Endodermal cell (in vitro differentiated cells): Measurements from ENCODE around the gene SNX24. TPM values are rescaled to one million over a fixed set of nuclear protein-coding genes. Genes with fewer than 3 reads are reported as not detected.

Experiments
- DNase-seq: peaks from one replicate; pipeline ENCODE4 v3.0.0-alpha.2; 2017
- H3K27ac ChIP-seq: 2 replicates; pipeline ENCODE4 v1.5.1; 2013; ENCODE audit warnings: mild to moderate bottlenecking, low read depth, low read length, moderate library complexity
- H3K27me3 ChIP-seq: 2 replicates; pipeline ENCODE4 v1.6.1; 2013; ENCODE audit warnings: mild to moderate bottlenecking, low read length, moderate library complexity; ENCODE audit not compliant: insufficient read depth, control insufficient read depth, poor library complexity, severe bottlenecking
- H3K36me3 ChIP-seq: 2 replicates; pipeline ENCODE4 v1.7.0; 2013; ENCODE audit warnings: mild to moderate bottlenecking, low read length, moderate library complexity; ENCODE audit not compliant: control insufficient read depth, insufficient read depth
- H3K4me1 ChIP-seq: one replicate; pipeline ENCODE4 v1.7.0; 2013; ENCODE audit warnings: low read length; ENCODE audit not compliant: control insufficient read depth, insufficient read depth
- H3K4me3 ChIP-seq: 2 replicates; pipeline ENCODE4 v1.5.1; 2013; ENCODE audit warnings: mild to moderate bottlenecking, low read length, moderate library complexity
- H3K9ac ChIP-seq: 2 replicates; pipeline ENCODE4 v1.6.1; 2013; ENCODE audit warnings: mild to moderate bottlenecking, low read length, moderate library complexity; ENCODE audit not compliant: poor library complexity, severe bottlenecking; ENCODE audit errors: extremely low read depth
- H3K9me3 ChIP-seq: 2 replicates; pipeline ENCODE4 v1.6.1; 2013; ENCODE audit warnings: mild to moderate bottlenecking, low read length, moderate library complexity; ENCODE audit not compliant: control insufficient read depth
- H3K27ac Mint-ChIP-seq: 2 replicates; pipeline ENCODE4 v1.8.0; 2020; ENCODE audit warnings: mixed read lengths
- H3K27me3 Mint-ChIP-seq: 2 replicates; pipeline ENCODE4 v1.8.0; 2021; ENCODE audit warnings: mild to moderate bottlenecking, mixed read lengths; ENCODE audit not compliant: insufficient read depth
- H3K36me3 Mint-ChIP-seq: 2 replicates; pipeline ENCODE4 v1.8.0; 2020; ENCODE audit warnings: low read depth, mixed read lengths
- H3K4me1 Mint-ChIP-seq: 2 replicates; pipeline ENCODE4 v1.8.0; 2020; ENCODE audit warnings: mixed read lengths
- H3K4me3 Mint-ChIP-seq: 2 replicates; pipeline ENCODE4 v1.8.0; 2020; ENCODE audit warnings: mild to moderate bottlenecking, moderate library complexity, mixed read lengths
- H3K9me3 Mint-ChIP-seq: 2 replicates; pipeline ENCODE4 v1.8.0; 2020; ENCODE audit warnings: mild to moderate bottlenecking, mixed read lengths
- WGBS, 2 experiments: methylation state at CpG; one replicate each; pipeline versions ENCODE4 v1.1.5 to v1.1.7; 2013; ENCODE audit warnings: missing lambda C conversion rate in 2 of 2, mixed read lengths in 1 of 2; ENCODE audit not compliant: insufficient coverage in 1 of 2, insufficient read length in 1 of 2; 5-methylcytosine and 5-hydroxymethylcytosine counted together
- total RNA-seq, 2 donors: library from RNA; stranded (reverse); fragmentation: NEBNext Ultra II Directional in 1 of 2; extraction: Animal tissue kit (Norgen Biotek cat#: 25700) in 1 of 2; gene quantifications; 2 replicates in 1 of 2; 3 replicates in 1 of 2; pipeline ENCODE4 v1.2.1, GENCODE V29; 2021
- TF ChIP-seq, protein P1 (sequence below): fragments of 200-600 bp; sonication (generic); conservative IDR thresholded peaks from 2 replicates; pipeline ENCODE4 v1.5.0; 2021; ENCODE audit warnings: antibody characterized with exemption, mild to moderate bottlenecking

The SNX24 gene
- total RNA-seq, 2 donors from 2014 or later: 39.4 to 56.2 TPM

DNA sequence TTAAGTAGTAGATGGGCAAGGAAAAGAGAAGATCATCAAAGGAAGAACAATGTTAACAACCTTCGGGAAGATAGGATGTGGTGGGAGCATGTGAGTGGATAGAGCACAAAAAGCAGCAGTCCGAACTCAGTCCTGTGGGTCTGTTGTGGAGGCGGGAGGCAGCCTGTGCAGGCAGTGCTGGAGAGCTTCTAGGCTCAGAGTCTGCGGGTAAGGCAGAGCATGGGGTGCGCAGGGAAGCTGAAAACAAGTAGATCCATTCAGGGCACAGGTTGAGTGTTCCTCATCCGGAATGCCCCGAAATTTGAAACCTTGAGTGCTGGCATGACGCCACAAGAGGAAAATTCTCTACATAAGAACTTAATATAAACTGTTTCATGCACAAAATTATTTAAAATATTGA is 106.2 kb downstream of the SNX24 start:
- peaks cover 25% of the 10 kb centered on the region for H3K36me3 Mint-ChIP-seq
- no peak overlapping the region for H3K9ac ChIP-seq
- no peak overlapping the region for H3K27ac ChIP-seq
- no peak overlapping the region for H3K4me3 ChIP-seq
- WGBS, 2 experiments: 90 to 93% methylated on average over 7 to 8 of the region's 8 CpGs
- no peak for DNase-seq
- TF ChIP-seq, protein P1, sequence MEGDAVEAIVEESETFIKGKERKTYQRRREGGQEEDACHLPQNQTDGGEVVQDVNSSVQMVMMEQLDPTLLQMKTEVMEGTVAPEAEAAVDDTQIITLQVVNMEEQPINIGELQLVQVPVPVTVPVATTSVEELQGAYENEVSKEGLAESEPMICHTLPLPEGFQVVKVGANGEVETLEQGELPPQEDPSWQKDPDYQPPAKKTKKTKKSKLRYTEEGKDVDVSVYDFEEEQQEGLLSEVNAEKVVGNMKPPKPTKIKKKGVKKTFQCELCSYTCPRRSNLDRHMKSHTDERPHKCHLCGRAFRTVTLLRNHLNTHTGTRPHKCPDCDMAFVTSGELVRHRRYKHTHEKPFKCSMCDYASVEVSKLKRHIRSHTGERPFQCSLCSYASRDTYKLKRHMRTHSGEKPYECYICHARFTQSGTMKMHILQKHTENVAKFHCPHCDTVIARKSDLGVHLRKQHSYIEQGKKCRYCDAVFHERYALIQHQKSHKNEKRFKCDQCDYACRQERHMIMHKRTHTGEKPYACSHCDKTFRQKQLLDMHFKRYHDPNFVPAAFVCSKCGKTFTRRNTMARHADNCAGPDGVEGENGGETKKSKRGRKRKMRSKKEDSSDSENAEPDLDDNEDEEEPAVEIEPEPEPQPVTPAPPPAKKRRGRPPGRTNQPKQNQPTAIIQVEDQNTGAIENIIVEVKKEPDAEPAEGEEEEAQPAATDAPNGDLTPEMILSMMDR: no peak
- H3K9me3 Mint-ChIP-seq: no peaks in the 10 kb centered on the region
- peaks cover 6% of the 10 kb centered on the region for H3K36me3 ChIP-seq
- no peak overlapping the region for H3K27ac Mint-ChIP-seq
- no peaks in the 10 kb centered on the region for H3K27me3 Mint-ChIP-seq
- peaks cover 18% of the 10 kb centered on the region for H3K4me1 Mint-ChIP-seq
- H3K4me3 Mint-ChIP-seq: no peak overlapping the region
- peaks cover 2% of the 10 kb centered on the region for H3K9me3 ChIP-seq
- no peaks in the 10 kb centered on the region for H3K27me3 ChIP-seq
- no peaks in the 10 kb centered on the region for H3K4me1 ChIP-seq

DNA sequence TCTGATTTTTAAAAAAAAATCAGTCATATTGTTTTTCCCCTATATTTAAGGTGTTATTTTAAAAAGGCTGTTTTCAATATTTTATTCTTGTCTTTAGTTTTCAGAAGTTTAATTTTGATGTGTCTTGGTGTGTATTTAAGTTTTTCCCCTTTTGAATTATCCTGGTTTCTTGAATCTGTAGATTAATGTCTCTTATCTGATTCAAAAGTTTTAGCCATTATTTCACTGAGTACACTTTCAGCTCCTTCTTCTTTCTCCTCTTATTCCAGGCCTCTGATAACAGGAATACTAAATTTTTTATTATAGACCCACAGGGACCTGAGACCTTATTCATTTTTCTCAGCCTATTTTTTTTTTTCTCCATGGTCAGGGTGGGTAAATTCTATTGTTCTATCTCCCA is 109.3 kb downstream of the SNX24 start:
- no peak for DNase-seq
- Histone ChIP-seq H3K27me3 (no peaks in the 10 kb centered on the region), H3K4me3 (no peak overlapping the region), H3K27ac (no peak overlapping the region), H3K4me1 (no peaks in the 10 kb centered on the region), H3K9me3 (peaks cover 19% of the 10 kb centered on the region), H3K9ac (no peak overlapping the region), H3K36me3 (peaks cover 6% of the 10 kb centered on the region)
- peaks cover 5% of the 10 kb centered on the region for H3K9me3 Mint-ChIP-seq
- TF ChIP-seq, protein P1: no peak
- no peak overlapping the region for H3K4me3 Mint-ChIP-seq
- peaks cover 35% of the 10 kb centered on the region for H3K36me3 Mint-ChIP-seq
- peaks cover 9% of the 10 kb centered on the region for H3K4me1 Mint-ChIP-seq
- H3K27me3 Mint-ChIP-seq: no peaks in the 10 kb centered on the region
- no peak overlapping the region for H3K27ac Mint-ChIP-seq

DNA sequence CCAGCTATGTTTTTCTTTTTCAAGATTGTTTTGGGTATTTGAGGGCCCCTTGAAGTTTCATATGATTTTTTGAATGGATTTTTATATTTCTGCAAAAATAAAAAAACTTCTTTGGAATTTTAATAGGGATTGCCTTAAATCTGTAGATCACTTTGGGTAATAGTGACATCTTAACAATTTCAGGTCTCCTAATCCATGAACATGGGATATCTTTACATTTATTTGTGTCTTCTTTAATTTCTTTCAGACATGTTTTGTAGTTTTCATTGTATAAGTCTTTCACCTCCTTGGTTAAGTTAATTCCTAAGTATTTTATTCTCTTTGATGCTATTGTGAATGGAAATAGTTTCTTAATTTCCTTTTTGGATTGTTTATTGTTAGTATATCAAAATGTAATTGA is 112.0 kb downstream of the SNX24 start:
- TF ChIP-seq, protein P1: no peak
- H3K36me3 Mint-ChIP-seq: peaks cover 27% of the 10 kb centered on the region
- Histone ChIP-seq H3K27ac (no peak overlapping the region), H3K36me3 (peaks cover 6% of the 10 kb centered on the region), H3K4me1 (peaks cover 9% of the 10 kb centered on the region), H3K27me3 (no peaks in the 10 kb centered on the region), H3K9me3 (peaks cover 19% of the 10 kb centered on the region), H3K9ac (no peak overlapping the region), H3K4me3 (peak overlapping the region; percentile 1)
- DNase-seq: no peak
- H3K4me1 Mint-ChIP-seq: peaks cover 24% of the 10 kb centered on the region
- no peak overlapping the region for H3K4me3 Mint-ChIP-seq
- no peaks in the 10 kb centered on the region for H3K27me3 Mint-ChIP-seq
- peaks cover 5% of the 10 kb centered on the region for H3K9me3 Mint-ChIP-seq
- H3K27ac Mint-ChIP-seq: no peak overlapping the region
